Sigmoid colon (tissue), 7 donors: ENCODE measurements around the gene SIRT2. TPM values are rescaled to one million over a fixed set of nuclear protein-coding genes. Genes with fewer than 3 reads are reported as not detected.
"Not testable (repeated sequence)": the region's sequence is repeated elsewhere in the genome, so short reads cannot be mapped to it uniquely, and the experiment has no call there.

Experiments used
- DNase-seq: peaks from one replicate; pipeline ENCODE4 v3.0.0-alpha.2; 2019
- H3K27ac ChIP-seq, 4 donors: fragments of 200-600 bp; sonication (generic); one replicate each; pipeline ENCODE4 v1.5.1; 2016 to 2019; ENCODE audit warnings: mild to moderate bottlenecking in 1 of 4
- H3K27me3 ChIP-seq, 3 donors: fragments of 200-600 bp; sonication (generic); one replicate each; pipeline ENCODE4 v1.5.1; 2019; ENCODE audit warnings: mild to moderate bottlenecking in 1 of 3
- H3K36me3 ChIP-seq, 4 donors: fragments of 200-600 bp; sonication (generic); one replicate each; pipeline ENCODE4 v1.5.1; 2016 to 2019
- H3K4me1 ChIP-seq, 4 donors: fragments of 200-600 bp; sonication (generic); one replicate each; pipeline ENCODE4 v1.5.1; 2017 to 2019
- H3K4me3 ChIP-seq, 4 donors: fragments of 200-600 bp; sonication (generic); one replicate each; pipeline ENCODE4 v1.5.1; 2017 to 2019; ENCODE audit warnings: mild to moderate bottlenecking in 2 of 4, moderate library complexity in 1 of 4
- H3K9me3 ChIP-seq, 4 donors: fragments of 200-600 bp in 3 of 4; sonication (generic) in 3 of 4; one replicate each; pipeline versions ENCODE4 v1.5.1 to v1.6.1; 2013 to 2019
- EP300 ChIP-seq, 4 donors: sonication (generic); formaldehyde crosslinking; IDR thresholded peaks; one replicate each; pipeline ENCODE4 v1.6.1; 2017; ENCODE audit warnings: antibody characterized with exemption in 4 of 4
- POLR2A ChIP-seq, 2 donors: fragments of 450-650 bp; IDR thresholded peaks; one replicate each; pipeline ENCODE4 v1.6.1; 2016; ENCODE audit warnings: antibody characterized with exemption in 2 of 2, mild to moderate bottlenecking in 2 of 2, moderate library complexity in 2 of 2
- POLR2AphosphoS5 ChIP-seq, 4 donors: sonication (generic); formaldehyde crosslinking; IDR thresholded peaks; one replicate each; pipeline ENCODE4 v1.6.1; 2017; ENCODE audit warnings: antibody characterized with exemption in 4 of 4
- WGBS, 2 donors: extraction: QIAGEN DNeasy Blood & Tissue Kit; methylation state at CpG; one replicate each; pipeline ENCODE4 v1.1.7; 2013; 5-methylcytosine and 5-hydroxymethylcytosine counted together
- intact Hi-C: fragments of 100-400 bp; cut with DNase I; formaldehyde crosslinking; loops from one replicate; pipeline ENCODE4 v1.15.1; 2023
- polyA plus RNA-seq, 3 donors: library from polyadenylated mRNA; stranded (reverse); fragments of 200-250 nt; gene quantifications; one replicate each; pipeline ENCODE4 v1.2.3, GENCODE V29; 2013
- total RNA-seq, 4 donors: library from RNA; depleted of rRNA; stranded (reverse); fragments of >200 nt; gene quantifications; one replicate each; pipeline ENCODE4 v1.1.0, GENCODE V29; 2016
- TF ChIP-seq, protein P1 (sequence below), 4 experiments: fragments of 450-650 bp in 3 of 4; fragments of 200-600 bp in 1 of 4; IDR thresholded peaks; one replicate each; pipeline ENCODE4 v1.5.1; 2016 to 2019; ENCODE audit warnings: antibody characterized with exemption in 4 of 4, mild to moderate bottlenecking in 3 of 4, moderate library complexity in 2 of 4
- donor health status: healthy with polysubstance abuse.
- donor health status: Bipolar disorder and iron deficiency.
- donor health status: healthy.

SIRT2 gene
- total and polyA plus RNA-seq, 7 donors = 36.2 to 92.7 (median 65.5) TPM

DNA sequence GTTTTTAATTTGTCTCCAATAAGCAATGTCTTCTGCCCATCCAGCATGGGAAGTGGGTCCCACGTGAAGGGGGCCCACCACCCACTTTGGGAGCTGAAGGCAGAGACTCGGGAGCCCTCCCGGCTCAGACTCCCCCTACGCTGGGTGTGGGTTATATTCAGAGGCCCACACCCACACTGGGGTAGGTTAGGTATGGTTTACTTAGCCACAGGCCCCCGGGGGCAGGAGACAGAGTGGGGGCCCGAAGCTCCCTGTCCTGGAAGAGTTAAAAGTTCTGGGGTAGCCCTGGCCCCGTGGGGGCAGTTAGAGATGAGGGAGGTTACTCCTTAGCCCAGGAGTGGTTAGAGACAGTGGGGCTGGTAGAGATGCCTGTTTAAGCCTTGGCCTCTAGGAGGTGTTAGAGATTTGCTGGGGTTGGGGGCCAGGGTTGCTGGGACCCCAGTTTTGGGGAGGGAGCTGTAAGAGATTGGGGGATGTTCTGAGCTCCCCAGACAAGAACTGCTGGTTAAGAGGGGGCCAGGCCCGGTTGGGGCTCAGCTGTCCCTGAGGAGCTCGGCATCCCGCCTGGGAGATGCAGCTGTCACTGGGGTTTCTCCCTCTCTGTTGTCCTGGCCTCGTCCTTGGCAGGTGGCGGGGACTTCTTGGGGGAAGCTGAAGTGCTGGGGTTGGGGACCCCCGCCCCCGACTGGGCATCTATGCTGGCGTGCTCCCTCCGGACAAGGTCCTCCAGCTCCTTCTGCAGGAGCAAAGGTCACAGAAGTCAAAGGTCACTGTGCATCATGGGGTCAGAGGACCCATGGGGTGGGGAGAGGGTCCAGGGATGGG lies 20.6 kb downstream of the SIRT2 start:
- 64 to 80% methylated on average over 16 of the region's 16 CpGs for WGBS, 2 donors
- Histone ChIP-seq H3K4me3 (no peak overlapping the region), H3K27ac (peak overlapping the region in 3 of 4 donors; percentile 16 to 31 (median 28)), H3K4me1 (no peaks in the 10 kb centered on the region), H3K36me3 (peaks cover 13 to 45% (median 25%) of the 10 kb centered on the region in 4 donors), H3K27me3 (no peaks in the 10 kb centered on the region), H3K9me3 (no peaks in the 10 kb centered on the region)
- DNase-seq = no peak
- TF ChIP-seq POLR2AphosphoS5 (IDR thresholded peaks at IDR 0.05) = no peak
- no peak for TF ChIP-seq EP300 (IDR thresholded peaks at IDR 0.05)
- no peak for TF ChIP-seq POLR2A (IDR thresholded peaks at IDR 0.05)
- TF ChIP-seq, protein P1, sequence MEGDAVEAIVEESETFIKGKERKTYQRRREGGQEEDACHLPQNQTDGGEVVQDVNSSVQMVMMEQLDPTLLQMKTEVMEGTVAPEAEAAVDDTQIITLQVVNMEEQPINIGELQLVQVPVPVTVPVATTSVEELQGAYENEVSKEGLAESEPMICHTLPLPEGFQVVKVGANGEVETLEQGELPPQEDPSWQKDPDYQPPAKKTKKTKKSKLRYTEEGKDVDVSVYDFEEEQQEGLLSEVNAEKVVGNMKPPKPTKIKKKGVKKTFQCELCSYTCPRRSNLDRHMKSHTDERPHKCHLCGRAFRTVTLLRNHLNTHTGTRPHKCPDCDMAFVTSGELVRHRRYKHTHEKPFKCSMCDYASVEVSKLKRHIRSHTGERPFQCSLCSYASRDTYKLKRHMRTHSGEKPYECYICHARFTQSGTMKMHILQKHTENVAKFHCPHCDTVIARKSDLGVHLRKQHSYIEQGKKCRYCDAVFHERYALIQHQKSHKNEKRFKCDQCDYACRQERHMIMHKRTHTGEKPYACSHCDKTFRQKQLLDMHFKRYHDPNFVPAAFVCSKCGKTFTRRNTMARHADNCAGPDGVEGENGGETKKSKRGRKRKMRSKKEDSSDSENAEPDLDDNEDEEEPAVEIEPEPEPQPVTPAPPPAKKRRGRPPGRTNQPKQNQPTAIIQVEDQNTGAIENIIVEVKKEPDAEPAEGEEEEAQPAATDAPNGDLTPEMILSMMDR (IDR thresholded peaks at IDR 0.05) = no peak
- intact Hi-C loops = no loop called here

DNA sequence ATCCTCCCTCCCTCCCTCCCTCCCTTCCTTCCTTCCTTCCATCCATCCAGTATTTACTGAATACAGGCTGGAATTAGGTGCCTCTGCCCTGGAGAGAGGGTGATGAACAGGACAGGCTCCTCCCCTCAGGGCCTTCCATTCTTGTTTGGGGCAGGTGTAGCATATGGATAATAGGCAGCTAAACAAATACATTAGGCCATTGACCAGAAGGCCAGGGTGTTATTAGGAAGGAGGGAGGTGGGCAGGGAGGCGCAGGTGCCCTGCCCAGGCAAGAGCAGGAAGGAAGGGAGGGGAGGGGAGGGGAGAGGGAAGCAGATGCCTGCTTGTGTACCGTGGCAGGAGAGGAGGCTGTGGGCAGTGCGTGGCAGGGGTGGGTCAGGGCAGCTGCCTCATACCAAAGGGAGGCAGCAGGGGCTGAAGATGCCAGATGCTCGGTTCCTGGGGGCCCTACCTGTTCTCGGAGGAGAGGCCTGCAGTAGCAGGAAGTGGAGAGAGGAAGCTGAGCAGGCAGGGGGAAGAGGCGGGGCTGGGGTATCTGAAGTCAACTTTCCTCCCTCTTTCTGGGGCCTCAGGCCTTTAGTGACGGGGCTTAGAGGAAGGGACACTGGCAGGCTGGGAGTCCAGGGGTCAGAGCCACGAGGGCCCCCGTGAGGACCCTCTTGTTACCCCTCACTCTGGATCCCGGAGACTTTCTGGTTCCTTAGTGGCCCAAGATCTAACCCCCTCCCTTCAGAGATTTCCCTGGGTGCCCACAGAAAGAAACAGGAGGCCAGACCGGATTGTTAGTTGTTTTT lies 21.4 kb downstream of the SIRT2 start, which contains the start of gene RINL:
TSS of gene RINL (minus strand) at position 495 of the 794 bp plus-strand sequence. CDS start 1,533 bp downstream, outside the sequence.
- WGBS, 2 donors = 11 to 27% methylated on average over 11 of the region's 11 CpGs
- no peak for DNase-seq
- Histone ChIP-seq H3K4me3 (no peak within 1 kb of the TSS), H3K4me1 (no peaks in the 10 kb centered on the region), H3K36me3 (peaks cover 7 to 38% (median 25%) of the 10 kb centered on the region in 4 donors), H3K27ac (peak within 1 kb of the TSS in 3 of 4 donors; percentile 16 to 31 (median 28)), H3K27me3 (no peaks in the 10 kb centered on the region), H3K9me3 (no peaks in the 10 kb centered on the region)
- intact Hi-C loops = no loop called here
- TF ChIP-seq POLR2AphosphoS5 (IDR thresholded peaks at IDR 0.05) = no peak
- no peak for TF ChIP-seq EP300 (IDR thresholded peaks at IDR 0.05)
- TF ChIP-seq, protein P1 (IDR thresholded peaks at IDR 0.05) = no peak
- TF ChIP-seq POLR2A (IDR thresholded peaks at IDR 0.05) = no peak

DNA sequence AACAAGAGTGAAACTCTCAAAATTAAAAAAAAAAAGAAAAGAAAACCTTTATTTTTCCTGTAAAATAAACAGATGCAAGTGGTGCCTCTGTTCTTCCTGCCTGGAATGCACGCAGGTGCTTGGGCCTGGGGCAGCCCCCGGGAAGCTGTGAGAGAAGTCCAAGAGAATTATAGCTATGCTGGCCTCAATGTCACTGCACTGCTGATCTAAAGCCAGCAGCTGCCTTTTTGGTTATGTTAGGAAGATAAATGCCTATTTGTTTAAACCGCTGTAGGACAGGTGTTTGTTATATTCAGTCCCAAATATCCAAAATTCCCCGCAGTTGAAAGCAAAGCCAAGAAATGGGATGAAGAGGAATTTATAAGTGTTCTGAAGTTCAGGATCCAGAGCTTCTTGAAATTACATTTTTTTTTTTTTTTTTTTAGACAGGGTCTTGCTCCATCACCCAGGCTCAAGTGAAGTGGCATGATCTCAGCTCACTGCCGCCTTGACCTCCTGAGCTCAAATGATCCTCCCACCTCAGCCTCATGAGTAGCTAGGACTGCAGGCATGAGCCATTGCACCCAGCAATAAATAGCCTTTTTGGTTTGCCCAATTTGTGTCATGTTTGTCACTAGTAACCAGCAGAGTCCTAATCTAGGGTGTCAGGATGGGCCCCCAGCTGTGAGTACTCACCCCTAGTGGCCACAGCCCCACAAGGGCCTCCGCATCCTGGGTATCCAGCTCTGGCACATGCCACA lies 23.6 kb downstream of the SIRT2 start:
- intact Hi-C loops = no loop called here
- Histone ChIP-seq H3K27me3 (no peaks in the 10 kb centered on the region), H3K9me3 (no peaks in the 10 kb centered on the region), H3K36me3 (peaks cover 0 to 17% (median 10%) of the 10 kb centered on the region in 4 donors), H3K4me1 (no peaks in the 10 kb centered on the region), H3K27ac (no peak overlapping the region), H3K4me3 (no peak overlapping the region)
- WGBS, 2 donors = 84 to 93% methylated on average over 6 of the region's 6 CpGs
- no peak for DNase-seq
- TF ChIP-seq EP300 (IDR thresholded peaks at IDR 0.05) (no peak), POLR2AphosphoS5 (IDR thresholded peaks at IDR 0.05) (no peak), POLR2A (IDR thresholded peaks at IDR 0.05) (no peak)
- TF ChIP-seq, protein P1 (IDR thresholded peaks at IDR 0.05) = no peak

DNA sequence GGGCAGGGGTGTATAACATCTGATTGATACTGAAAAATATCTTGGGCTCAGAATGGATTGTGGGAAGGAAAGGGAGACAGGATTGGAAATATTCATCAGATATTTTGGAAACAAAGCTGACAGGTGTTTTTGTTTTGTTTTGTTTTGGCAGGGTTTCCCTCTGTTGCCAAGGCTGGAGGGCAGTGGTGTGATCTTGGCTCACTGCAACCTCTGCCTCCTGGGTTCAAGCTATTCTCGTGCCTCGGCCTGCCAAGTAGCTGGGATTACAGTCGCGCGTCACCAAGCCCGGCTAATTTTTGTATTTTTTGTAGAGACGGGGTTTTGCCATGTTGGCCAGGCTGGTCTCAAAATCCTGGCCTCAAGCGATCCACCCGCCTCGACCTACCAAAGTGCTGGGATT lies 26.0 kb downstream of the SIRT2 start:
- H3K27me3 ChIP-seq, H3K4me3 ChIP-seq, H3K27ac ChIP-seq, H3K9me3 ChIP-seq, DNase-seq, intact Hi-C loops, H3K36me3 ChIP-seq: not testable (repeated sequence)
- peaks cover 0 to 17% (median 15%) of the 10 kb centered on the region in 4 donors for H3K4me1 ChIP-seq
- WGBS, 2 donors = 90 to 95% methylated on average over 10 of the region's 10 CpGs
